Endometrial microvascular endothelial cells (primary cell): ENCODE data around the gene DNAJC5. TPM values are rescaled to one million over a fixed set of nuclear protein-coding genes. Genes with fewer than 3 reads are reported as not detected.
"Not testable (repeated sequence)": the region's sequence is repeated elsewhere in the genome, so short reads cannot be mapped to it uniquely, and the experiment has no call there.

Experiments
- in situ Hi-C: cut with HindIII; loops from 2 replicates; pipeline ENCODE4 v1.10.0; 2017; ENCODE audit warnings: low sequenced_read_pairs, low pct_unique_long_range_greater_than_20kb; ENCODE audit errors: inconsistent ontology term
- total RNA-seq: library from RNA; depleted of rRNA; stranded (reverse); fragments of >200 nt; gene quantifications from one replicate; pipeline ENCODE4 v1.2.3, GENCODE V29; 2015; ENCODE audit errors: inconsistent ontology term

The DNAJC5 gene
- total RNA-seq, 1 donor from 2014 or later, result 76.7 TPM

- in situ Hi-C loops, result no loop called here
These were observed 75.9 kb downstream of the DNAJC5 start for GRCh38 chr20:63970714-63971431.

DNA sequence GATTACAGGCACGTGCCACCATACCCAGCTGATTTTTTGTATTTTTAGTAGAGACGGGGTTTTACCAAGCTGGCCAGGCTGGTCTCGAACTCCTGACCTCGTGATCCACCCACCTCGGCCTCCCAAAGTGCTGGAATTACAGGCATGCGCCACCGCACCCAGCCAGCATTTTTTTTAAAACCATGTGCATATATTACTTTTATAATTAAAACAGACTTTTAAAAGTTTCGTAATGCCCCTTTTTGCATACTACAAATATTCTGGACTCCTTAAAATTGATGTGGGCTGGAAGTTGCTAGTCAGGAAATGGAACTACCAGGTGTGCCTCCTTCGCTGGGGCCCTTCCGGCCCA is 77.0 kb downstream of the DNAJC5 start:
- in situ Hi-C loops, result not testable (repeated sequence)

GRCh38 chr20:63972312-63973159 is 77.6 kb downstream of the DNAJC5 start:
- in situ Hi-C loops, result no loop called here

DNA sequence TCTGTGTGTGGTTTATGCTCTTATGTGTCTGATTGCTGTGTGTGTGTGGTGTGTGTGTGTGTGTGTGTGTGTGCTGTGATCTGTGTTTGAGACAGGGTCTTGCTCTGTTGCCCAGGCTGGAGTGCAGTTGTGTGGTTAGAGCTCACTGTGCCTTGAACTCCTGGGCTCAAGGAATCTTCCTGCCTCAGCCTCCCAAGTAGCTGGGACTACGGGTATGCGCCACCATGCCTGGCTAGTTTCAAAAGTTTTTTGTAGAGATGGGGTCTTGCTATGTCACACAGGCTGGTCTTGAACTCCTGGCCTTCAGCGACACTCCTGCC is 78.2 kb downstream of the DNAJC5 start:
- in situ Hi-C loops, result no loop called here

DNA sequence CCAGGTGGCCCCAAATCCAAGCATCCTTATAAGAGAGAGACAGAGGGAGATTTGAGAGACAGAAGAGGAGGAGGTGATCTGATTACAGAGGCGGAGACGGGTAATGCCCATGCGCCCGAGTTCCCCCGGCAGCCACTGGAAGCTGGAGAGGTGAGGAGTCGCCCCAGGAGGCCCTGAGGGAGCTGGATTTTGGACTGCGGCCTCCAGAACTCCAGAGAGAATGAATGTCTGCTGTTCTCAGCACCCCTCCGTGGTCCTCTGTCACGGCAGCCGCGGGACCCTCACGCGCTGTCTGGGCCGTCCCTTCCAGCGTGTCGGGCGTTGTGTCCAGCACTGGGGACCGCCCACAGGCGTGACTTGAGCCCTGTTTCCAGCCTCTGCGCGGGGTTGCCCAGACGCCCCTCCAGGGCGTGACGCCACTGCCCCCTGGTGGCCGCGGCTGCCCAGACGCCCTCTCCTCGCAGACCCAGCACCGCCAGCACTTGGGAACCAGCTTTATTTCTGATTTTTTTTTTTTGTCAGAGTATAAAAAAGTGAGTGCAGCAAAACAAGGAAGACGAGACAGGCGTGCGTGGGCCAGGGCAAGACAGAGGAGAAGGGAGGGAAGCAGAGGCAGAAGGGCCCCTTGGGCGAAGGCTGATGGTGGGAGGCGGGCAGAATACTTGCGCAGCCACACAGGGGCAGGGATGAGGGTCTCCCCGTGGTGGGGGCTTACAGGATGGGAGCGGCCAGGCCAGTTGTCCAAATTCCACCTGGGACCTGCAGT is 78.9 kb downstream of the DNAJC5 start:
- in situ Hi-C loops, result no loop called here

- in situ Hi-C loops, result no loop called here
These were observed 79.7 kb downstream of the DNAJC5 start for GRCh38 chr20:63974402-63975200.

GRCh38 chr20:63976511-63976910 is 81.6 kb downstream of the DNAJC5 start:
- in situ Hi-C loops, result not testable (repeated sequence)

DNA sequence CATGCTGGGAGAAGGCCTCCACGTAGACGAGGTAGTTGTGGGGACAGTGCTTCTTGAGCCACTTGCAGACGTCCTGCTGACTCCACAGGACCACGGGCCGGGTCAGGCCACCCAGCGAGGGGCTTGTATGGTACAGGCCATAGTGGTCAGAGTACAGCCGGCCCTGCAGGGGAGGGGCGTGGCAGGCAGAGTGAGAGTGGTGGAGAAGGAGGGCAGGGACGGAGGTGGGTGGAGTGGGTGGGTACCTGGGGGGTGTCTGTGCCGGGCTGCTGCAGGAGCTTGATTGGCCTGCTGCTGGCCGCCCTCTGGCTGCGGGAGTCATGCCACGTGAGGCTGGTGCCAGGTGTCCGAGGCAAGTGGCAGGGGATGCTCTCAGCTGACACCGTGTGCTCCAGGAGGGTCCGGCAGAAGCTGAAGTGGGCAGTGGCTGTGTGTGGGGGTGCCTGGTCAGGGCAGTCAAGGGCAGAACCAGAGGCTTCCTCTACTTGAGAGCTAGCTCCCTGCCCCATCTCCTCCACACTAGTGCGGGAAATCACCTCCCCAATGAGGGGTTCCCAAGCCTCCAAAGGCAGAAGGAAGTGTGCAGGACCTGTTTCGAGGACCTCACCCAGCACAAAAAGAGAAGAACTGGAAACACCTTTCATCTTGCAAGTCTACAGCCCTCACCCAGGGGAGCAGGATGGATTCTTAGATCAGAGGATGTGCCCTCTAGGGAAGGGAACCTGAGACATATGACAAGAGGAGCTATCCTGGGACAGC is 82.2 kb downstream of the DNAJC5 start:
- in situ Hi-C loops, result no loop called here

DNA sequence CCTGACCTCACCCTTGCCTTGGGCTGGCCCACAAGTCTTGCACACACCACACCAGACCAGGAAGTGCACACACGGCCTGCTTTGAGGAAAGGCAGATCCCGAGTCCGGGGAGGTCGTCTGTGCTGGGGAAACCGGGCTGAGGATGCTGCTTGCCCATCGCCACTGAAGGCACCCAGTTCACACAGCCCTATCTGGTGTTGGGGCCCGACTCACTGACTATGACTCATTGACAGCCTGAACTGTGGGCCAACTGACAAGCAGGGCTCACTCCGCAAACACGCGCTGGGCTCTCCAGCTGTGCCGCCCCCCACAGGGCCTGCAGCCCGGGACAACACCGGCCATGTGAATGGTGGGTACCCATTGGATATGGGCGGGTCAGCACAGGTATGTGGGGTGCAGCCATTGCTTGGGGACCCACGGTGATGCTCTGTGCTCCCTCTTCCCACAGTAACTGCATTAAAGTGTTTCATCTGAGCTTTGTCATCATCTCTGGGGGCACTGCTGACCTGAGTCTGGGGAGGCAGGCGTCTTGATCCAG is 82.9 kb downstream of the DNAJC5 start:
- in situ Hi-C loops, result no loop called here

GRCh38 chr20:63978319-63979228 is 83.6 kb downstream of the DNAJC5 start:
- in situ Hi-C loops, result no loop called here

DNA sequence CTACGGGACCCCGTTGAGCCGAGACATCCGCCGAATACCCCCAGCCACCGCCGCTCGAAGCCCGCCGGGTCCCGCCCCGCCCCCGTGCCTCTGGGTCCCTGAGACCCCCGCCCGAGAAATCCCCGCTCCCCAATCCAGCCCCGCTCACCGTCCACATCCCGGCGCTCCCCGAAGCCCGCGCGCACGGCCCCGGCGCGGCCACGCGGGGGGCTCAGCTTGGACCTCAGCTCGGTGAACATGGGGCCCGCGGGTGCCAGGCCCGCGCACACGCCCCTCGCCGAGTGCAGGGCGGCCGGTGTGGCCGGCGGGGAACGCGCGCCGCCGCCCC is 84.3 kb downstream of the DNAJC5 start:
- in situ Hi-C loops, result no loop called here

- in situ Hi-C loops, result no loop called here
These were observed 84.8 kb downstream of the DNAJC5 start, which contains the start of gene SAMD10 for GRCh38 chr20:63979557-63980316. Gene SAMD10, minus strand, starts transcription at chr20:63979642. Its CDS starts 175 bp downstream, at chr20:63979467.

- in situ Hi-C loops, result no loop called here
These were observed 85.4 kb downstream of the DNAJC5 start for GRCh38 chr20:63980317-63980805.

GRCh38 chr20:63980806-63981728 is 86.1 kb downstream of the DNAJC5 start, which contains the start of gene PRPF6:
Gene PRPF6, plus strand, starts transcription at chr20:63981132. Its CDS starts 114 bp downstream, at chr20:63981246.
- in situ Hi-C loops, result no loop called here

GRCh38 chr20:63982937-63983336 is 88.0 kb downstream of the DNAJC5 start:
- in situ Hi-C loops, result no loop called here
